ENCODE data around the gene HTR3B.
A peak's percentile ranks its signal among the peaks of the same experiment; 100 is the strongest.
"Not testable (repeated sequence)": the region's sequence is repeated elsewhere in the genome, so short reads cannot be mapped to it uniquely, and the experiment has no call there.

The HTR3B gene, protein sequence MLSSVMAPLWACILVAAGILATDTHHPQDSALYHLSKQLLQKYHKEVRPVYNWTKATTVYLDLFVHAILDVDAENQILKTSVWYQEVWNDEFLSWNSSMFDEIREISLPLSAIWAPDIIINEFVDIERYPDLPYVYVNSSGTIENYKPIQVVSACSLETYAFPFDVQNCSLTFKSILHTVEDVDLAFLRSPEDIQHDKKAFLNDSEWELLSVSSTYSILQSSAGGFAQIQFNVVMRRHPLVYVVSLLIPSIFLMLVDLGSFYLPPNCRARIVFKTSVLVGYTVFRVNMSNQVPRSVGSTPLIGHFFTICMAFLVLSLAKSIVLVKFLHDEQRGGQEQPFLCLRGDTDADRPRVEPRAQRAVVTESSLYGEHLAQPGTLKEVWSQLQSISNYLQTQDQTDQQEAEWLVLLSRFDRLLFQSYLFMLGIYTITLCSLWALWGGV

GRCh38 chr11:113904379-113905101 lies at the start of gene HTR3B:
Gene HTR3B (plus strand): TSS chr11:113904796. CDS start chr11:113904934, 138 bp downstream.
- DNase-seq = no peak

GRCh38 chr11:113855803-113856202 lies 48.8 kb upstream of the HTR3B start:
- no peak for DNase-seq

GRCh38 chr11:113856966-113857759 lies 47.4 kb upstream of the HTR3B start:
- no peak for DNase-seq

DNA sequence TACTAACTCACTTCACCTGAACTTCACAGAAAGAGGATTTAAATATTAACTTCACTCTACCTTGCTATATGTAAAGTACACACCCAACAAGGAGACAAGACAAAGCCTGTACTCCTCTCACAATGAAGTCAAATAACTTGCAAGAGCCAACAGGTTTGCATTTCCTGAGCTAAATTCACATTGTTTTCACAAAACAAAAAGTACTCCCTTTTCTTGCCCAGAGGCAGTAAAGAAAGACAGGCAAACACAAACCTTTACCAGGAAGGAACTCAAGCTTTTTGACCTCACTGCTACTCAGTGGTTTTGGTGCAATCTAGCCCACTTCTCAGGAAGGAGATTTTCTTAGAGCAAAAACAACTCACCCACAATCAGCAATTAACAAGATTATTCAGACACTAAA lies 44.9 kb upstream of the HTR3B start:
- DNase-seq = no peak

- DNase-seq = no peak
These were observed 42.2 kb upstream of the HTR3B start for GRCh38 chr11:113862435-113862834.

DNA sequence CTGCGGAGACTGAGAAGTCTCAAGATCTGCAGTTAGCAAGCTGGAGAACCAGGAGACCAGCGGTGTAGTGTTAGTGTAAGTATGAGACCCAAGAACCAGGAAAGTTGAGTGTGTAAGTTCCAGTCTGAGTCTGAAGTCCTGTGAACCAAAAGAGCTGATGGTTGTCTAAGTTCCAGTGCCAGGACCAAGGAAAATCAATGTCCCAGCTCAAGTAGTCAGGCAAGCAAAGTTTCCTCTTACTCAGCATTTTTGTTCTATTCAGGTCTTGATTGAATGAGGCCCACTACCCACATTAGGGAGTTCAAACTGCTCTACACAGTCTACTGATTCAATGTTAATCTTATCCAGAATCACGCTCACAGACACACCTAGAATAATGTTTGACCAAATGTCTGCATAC lies 40.2 kb upstream of the HTR3B start:
- no peak for DNase-seq

DNA sequence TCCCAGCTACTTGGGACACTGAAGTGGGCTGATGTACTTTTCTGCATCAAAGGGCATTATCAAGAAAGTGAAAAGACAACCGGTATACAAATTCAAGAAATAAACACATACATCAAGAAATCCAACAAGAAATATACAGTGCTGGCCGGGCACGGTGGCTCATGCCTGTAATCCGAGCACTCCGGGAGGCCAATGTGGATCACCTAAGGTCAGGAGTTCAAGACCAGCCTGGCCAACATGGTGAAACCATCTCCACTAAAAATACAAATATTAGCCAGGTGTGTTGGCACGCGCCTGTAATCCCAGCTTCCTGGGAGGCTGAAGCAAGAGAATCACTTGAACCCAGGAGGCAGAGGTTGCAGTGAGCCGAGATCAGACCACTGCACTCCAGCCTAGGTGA lies 38.7 kb upstream of the HTR3B start:
- DNase-seq = no peak

- DNase-seq = no peak
These were observed 36.6 kb upstream of the HTR3B start for GRCh38 chr11:113867843-113868503.

DNA sequence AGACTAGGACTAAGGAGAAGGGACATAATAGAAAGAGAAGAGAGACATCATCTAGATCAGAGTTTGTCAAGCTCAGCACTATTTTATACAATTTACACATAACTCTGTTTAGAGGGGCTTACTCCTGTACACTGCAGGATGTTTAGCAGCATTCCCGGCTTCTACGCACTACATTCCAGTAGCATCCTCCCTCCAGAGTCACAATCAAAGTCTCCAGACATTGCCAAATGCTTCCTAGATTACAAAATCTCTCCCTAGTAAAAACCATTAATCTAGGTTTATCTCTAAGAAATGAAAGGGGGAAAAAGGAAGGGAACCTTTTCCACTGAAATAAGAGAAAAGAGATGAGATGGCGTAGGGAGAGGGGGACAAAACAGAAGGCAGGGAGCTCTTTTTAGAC lies 33.3 kb upstream of the HTR3B start:
- no peak for DNase-seq

DNA sequence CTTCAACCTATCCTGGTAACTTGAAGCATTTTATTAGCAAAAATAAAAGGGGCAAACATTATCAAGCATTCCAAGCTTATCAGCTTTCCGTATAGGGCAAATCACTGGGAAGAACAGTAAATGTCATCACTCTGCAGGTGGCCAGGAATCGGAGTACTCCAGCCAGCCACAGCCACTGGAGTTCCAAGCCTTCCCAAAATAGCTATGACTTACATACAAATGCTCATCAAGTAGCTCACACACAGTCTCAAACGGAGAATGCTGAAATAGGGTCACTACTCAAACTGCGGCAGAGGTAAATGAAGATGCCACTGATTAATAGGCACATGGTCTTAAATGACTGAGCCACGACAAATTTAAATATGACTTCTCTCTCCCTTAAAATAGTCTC lies 31.4 kb upstream of the HTR3B start:
- DNase-seq = no peak

GRCh38 chr11:113874096-113874495 lies 30.5 kb upstream of the HTR3B start:
- DNase-seq = no peak

DNA sequence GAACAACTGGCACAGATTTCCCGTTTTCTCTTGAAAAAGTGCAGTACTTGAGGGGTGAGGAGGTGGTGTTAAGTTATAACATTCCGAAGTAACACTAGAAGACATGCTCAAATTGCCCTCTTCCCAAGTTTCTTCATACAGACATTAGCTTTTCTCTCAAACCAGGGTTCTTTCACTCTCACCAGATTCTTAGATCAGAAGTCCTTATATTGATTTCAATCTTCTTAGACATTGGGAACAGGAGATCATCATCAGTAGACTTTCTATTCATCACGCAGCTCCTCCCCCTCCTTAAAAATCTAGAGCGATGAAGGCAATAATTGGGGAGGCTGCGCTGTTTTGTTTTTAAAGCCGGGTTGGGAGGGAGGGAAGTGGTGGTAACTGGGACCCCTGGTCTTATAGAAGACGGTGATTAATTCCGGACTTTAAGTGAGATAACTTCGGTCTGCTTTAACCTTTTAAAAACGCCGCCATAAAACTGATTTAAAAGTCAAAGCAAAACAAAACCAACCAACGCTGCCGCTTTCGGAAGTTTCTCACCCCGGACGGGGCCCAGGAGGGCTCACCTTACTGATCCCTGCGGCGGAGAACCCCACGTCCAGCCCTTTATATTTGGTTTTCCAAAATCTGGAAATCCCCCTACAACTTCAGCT lies 29.9 kb upstream of the HTR3B start:
- DNase-seq = peak in 2 of 3 donors; percentile 12 to 14

- DNase-seq = peak; percentile 97 to 100 (median 99)
These were observed 29.1 kb upstream of the HTR3B start, which contains the start of gene USP28 for GRCh38 chr11:113875234-113876073. Gene USP28 (minus strand): TSS chr11:113875572. CDS start chr11:113875501, 71 bp downstream.

- no peak for DNase-seq
These were observed 28.4 kb upstream of the HTR3B start for GRCh38 chr11:113876074-113876797.

GRCh38 chr11:113876798-113877669 lies 27.6 kb upstream of the HTR3B start:
- no peak for DNase-seq

GRCh38 chr11:113877670-113878055 lies 26.9 kb upstream of the HTR3B start:
- DNase-seq = no peak

- DNase-seq = not testable (repeated sequence)
These were observed 25.1 kb upstream of the HTR3B start for GRCh38 chr11:113879446-113879845.

GRCh38 chr11:113880971-113881370 lies 23.6 kb upstream of the HTR3B start:
- no peak for DNase-seq

DNA sequence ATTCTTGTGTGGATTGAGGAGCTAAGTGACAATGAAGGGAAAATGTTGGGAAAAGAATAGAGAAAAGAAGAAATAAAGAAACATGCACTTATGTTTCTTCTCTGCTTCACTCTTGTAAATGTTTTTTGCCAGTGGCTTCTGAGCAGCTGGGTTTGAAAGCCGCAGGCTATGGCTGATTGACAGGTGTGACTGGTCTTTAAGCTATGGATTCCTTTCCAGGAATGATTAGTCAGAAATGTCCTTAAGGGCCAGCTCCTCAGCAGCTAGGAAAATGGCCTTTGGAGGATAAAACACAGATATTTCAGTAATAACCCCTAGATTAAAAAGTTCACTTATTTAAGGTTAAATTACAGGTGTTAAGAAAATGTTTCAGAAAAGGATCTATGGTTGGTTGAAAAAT lies 22.7 kb upstream of the HTR3B start:
- no peak for DNase-seq
